NOMO-1 treated with dmso at 0.1 percent for 144 hours (cell line): Measurements from ENCODE around the gene AMOT.

Source experiments
- DNase-seq: peaks from one replicate; lab custom pipeline; 2025; ENCODE audit not compliant: unreplicated experiment; lab: John Stamatoyannopoulos, UW

AMOT gene

GRCh38 chrX:112839856-112840255 lies 775 bp downstream of the AMOT start:
- no peak for DNase-seq

- no peak for DNase-seq
Observed at GRCh38 chrX:112837531-112837930, 3.1 kb downstream of the AMOT start.

- DNase-seq: no peak
Observed at GRCh38 chrX:112835019-112835418, 5.6 kb downstream of the AMOT start.

GRCh38 chrX:112834031-112834845 lies 6.4 kb downstream of the AMOT start:
- DNase-seq: no peak

- DNase-seq: no peak
Observed at GRCh38 chrX:112832481-112833095, 8.0 kb downstream of the AMOT start.

GRCh38 chrX:112830540-112830939 lies 10.1 kb downstream of the AMOT start:
- no peak for DNase-seq

GRCh38 chrX:112827292-112827903 lies 13.2 kb downstream of the AMOT start:
- no peak for DNase-seq

GRCh38 chrX:112826023-112826422 lies 14.6 kb downstream of the AMOT start:
- no peak for DNase-seq

- no peak for DNase-seq
Observed at GRCh38 chrX:112822892-112823291, 17.7 kb downstream of the AMOT start.

GRCh38 chrX:112820364-112821268 lies 20.0 kb downstream of the AMOT start:
- DNase-seq: no peak

- no peak for DNase-seq
Observed at GRCh38 chrX:112819813-112820212, 20.8 kb downstream of the AMOT start.

- no peak for DNase-seq
Observed at GRCh38 chrX:112819008-112819640, 21.5 kb downstream of the AMOT start.

GRCh38 chrX:112818114-112819007 lies 22.3 kb downstream of the AMOT start:
- no peak for DNase-seq

GRCh38 chrX:112816908-112817307 lies 23.7 kb downstream of the AMOT start:
- DNase-seq: no peak

GRCh38 chrX:112814496-112814895 lies 26.1 kb downstream of the AMOT start:
- no peak for DNase-seq

GRCh38 chrX:112812741-112813140 lies 27.9 kb downstream of the AMOT start:
- no peak for DNase-seq

GRCh38 chrX:112808651-112809195 lies 31.9 kb downstream of the AMOT start:
- DNase-seq: no peak

- DNase-seq: no peak
Observed at GRCh38 chrX:112808007-112808406, 32.6 kb downstream of the AMOT start.

- no peak for DNase-seq
Observed at GRCh38 chrX:112803060-112803459, 37.6 kb downstream of the AMOT start.
